RWPE1 (cell line): ENCODE measurements around the gene SPATS1.

Experiments used
- CTCF ChIA-PET: fragments of 350-600 bp; sonication (Branson Sonifier 250); formaldehyde crosslinking; extraction: SDS; loops from one replicate; lab custom pipeline; 2021; lab: Yijun Ruan, JAX
- POLR2A ChIA-PET: fragments of 400-600 bp; formaldehyde crosslinking; extraction: SDS; loops from one replicate; lab custom pipeline; 2020; ENCODE audit warnings: antibody characterized with exemption; ENCODE audit not compliant: low non-redundant PET; lab: Yijun Ruan, JAX
- DNase-seq: peaks from one replicate; pipeline ENCODE4 v3.0.0; 2012; ENCODE audit warnings: low spot score
- H3K27ac ChIP-seq: fragments of 450-650 bp; 2 replicates; pipeline ENCODE4 v1.5.1; 2017
- TF ChIP-seq, protein P1 (sequence below): fragments of 450-650 bp; conservative IDR thresholded peaks from 2 replicates; pipeline ENCODE4 v1.5.1; 2017; ENCODE audit warnings: low read depth, mild to moderate bottlenecking

Gene SPATS1

DNA sequence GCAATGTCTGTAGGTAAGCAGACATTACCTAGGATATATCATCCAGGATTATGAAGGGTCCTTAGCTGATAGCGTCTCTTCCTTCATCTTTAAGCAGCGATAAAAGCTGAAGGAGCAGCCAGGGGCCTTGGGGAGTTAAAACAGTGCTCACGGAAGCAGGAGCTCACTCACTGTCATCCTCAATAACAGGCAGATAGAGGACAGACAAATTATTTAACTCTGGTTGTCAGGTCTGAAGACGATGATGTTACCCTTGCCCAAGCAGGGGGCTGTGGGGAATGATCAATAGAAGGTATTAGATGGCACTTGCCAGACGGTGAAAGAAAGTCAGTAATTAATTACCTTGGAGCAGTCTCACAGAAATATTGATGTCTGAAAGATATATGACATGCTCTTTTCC lies 12.6 kb upstream of the SPATS1 start:
- CTCF ChIA-PET = interaction anchor here (0.5 kb wide), 1 partner anchor 33 kb away, joined by 3 read pairs; no protein-coding TSS in a partner anchor
- POLR2A ChIA-PET = no interaction called here
- no peak for DNase-seq
- TF ChIP-seq, protein P1, sequence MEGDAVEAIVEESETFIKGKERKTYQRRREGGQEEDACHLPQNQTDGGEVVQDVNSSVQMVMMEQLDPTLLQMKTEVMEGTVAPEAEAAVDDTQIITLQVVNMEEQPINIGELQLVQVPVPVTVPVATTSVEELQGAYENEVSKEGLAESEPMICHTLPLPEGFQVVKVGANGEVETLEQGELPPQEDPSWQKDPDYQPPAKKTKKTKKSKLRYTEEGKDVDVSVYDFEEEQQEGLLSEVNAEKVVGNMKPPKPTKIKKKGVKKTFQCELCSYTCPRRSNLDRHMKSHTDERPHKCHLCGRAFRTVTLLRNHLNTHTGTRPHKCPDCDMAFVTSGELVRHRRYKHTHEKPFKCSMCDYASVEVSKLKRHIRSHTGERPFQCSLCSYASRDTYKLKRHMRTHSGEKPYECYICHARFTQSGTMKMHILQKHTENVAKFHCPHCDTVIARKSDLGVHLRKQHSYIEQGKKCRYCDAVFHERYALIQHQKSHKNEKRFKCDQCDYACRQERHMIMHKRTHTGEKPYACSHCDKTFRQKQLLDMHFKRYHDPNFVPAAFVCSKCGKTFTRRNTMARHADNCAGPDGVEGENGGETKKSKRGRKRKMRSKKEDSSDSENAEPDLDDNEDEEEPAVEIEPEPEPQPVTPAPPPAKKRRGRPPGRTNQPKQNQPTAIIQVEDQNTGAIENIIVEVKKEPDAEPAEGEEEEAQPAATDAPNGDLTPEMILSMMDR = no peak
- no peak overlapping the region for H3K27ac ChIP-seq

DNA sequence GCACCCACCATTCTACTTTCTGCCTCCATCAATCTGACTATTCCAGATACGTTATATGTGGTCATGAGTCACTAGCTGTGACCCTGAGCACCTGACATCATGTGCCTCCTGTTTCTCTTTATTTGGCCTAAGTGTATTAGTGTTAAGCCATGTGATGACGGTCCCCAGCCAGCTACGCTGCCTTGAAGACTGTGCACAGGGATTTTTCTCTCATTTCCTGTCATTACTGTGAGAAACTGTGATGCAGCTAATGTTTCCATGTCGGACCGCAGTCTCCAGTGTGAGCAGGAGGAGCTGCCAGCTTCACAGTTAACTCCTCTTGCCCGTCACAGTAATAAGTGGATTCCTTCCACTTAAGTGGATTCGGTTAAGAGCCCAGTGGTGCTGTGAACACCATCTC lies 9.9 kb upstream of the SPATS1 start:
- DNase-seq = no peak
- H3K27ac ChIP-seq = no peak overlapping the region
- ChIA-PET POLR2A (no interaction called here), CTCF (interaction anchor here (0.9 to 1.5 kb wide), 4 partner anchors 20 to 64 kb away, joined by 3 read pairs; partner anchors contain the start of gene AARS2)
- TF ChIP-seq, protein P1 = no peak

DNA sequence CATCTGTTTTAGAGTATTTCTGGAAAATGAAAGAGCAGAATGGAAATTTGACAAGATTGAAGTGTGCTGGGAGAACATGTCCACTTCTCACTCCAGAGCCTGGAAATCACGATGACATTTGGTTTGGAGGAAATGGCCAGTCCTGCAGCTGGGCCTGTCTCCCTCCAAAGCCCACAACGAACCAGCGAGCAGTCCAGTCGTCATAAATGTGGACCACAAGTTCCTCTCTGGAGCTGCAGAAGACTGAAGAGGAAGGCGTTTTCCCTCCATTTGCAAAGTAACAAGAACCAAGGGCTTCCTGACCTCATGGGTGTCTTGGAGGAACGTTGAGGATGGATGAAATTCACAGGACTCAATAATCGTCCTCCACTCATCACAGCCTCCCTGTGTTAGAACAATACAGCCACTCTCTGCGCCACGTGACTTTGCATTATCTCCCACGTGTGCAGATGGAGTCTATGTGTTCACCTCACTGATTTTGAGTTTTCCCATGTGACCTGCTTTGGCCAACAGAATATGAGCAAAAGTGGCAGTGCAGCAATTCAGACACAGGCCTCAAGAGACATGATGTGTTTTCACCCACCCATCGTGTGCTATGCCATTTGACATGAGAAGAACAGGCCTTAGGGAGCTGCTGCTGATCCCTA lies 9.1 kb upstream of the SPATS1 start:
- CTCF ChIA-PET = interaction anchor here (0.6 to 1.5 kb wide), 5 partner anchors 20 to 1186 kb away, joined by 3 to 4 read pairs (median 3); partner anchors contain the start of gene AARS2
- H3K27ac ChIP-seq = no peak overlapping the region
- TF ChIP-seq, protein P1 = no peak
- POLR2A ChIA-PET = no interaction called here
- no peak for DNase-seq

DNA sequence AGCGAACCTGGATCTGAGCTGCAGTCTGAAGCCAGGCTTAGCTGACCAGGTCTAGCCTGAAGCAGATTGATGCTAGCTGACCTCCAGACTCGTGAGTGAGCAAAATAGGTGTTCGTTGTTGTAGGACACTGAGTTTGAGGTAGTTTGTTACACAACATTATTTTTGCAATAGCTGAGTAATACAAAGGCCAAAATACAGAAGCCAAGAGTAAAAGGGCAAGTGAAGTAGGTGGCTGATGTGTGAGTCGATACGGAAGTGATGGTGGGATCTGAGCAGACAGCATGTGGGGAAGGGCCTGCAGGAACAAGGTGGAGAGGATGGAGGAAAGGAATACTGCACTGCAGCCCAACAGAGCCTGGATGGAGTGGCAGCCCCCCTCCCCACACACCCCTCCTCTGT lies 8.5 kb upstream of the SPATS1 start:
- H3K27ac ChIP-seq = no peak overlapping the region
- ChIA-PET CTCF (interaction anchor here (1.5 kb wide), 1 partner anchor 21 kb away, joined by 3 read pairs; the partner anchor contains the start of gene AARS2), POLR2A (no interaction called here)
- TF ChIP-seq, protein P1 = no peak
- DNase-seq = no peak

DNA sequence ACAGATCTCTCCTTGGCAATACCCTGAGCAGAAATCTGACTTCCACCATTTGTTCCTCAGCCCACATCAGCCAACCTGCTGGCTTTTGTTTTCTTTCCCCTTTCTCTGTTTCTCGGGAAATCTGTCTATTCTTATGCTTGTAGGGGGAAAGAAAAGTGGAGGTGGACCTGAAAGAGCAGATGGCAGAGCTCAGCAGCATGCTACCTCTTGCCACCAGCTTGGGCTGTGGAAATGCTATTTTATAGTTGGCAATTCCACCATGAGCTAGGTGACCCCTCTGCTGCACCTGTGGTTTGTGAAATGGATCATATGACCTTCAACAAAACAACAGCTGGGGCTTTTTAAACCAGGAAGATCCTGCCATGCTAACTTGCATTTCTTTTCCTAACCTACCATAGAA lies 6.8 kb upstream of the SPATS1 start:
- no peak overlapping the region for H3K27ac ChIP-seq
- POLR2A ChIA-PET = no interaction called here
- DNase-seq = no peak
- TF ChIP-seq, protein P1 = no peak
- CTCF ChIA-PET = interaction anchor here (0.7 kb wide), 1 partner anchor 73 kb away, joined by 3 read pairs; no protein-coding TSS in a partner anchor

DNA sequence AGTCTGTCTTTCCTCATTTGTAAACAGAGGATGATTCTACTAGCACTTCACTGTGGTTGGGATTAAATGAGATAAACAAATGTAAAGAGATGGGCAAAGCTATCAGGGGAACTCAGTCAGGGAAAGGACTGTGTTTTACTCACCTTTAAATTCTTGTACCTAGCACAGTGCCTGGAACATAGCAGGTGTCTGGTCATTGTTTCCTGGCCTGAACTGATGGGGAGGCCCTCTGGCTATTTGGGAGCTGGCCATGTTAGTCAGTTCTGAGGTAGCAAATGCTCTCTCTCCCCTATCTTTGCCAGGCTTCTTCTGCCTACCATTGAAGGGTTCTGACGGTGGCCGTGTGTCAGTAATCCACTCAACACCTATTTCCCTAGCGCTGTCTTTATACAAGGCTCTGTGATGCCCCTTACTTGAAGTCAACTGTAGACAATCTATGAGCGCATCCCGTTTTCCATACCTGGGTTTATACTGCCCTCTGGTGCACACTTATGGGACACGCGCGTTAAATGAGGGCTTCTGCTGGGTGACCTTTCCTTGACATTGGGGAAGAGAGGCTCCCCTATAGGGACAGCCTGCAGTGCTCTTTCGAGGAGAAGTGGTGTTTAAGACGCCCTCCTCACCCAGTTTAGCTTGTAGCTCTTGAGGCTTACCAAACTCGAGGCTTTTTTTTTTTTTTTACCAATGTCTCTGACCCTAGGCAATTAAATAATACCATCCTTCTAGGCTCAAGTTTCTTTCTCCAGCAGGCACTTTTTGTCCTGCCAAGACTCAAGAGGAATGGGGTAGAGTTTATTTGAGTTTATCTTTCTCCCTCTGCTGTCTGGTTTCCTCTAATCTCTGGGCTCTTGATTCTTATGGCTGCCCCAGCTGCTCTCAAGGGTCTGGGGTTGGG lies 4.0 kb upstream of the SPATS1 start:
- ChIA-PET CTCF (interaction anchor here (0.9 to 3.2 kb wide), 8 partner anchors 30 to 242 kb away, joined by 3 to 48 read pairs (median 4); partner anchors contain the start of genes NFKBIE and TMEM151B), POLR2A (no interaction called here)
- TF ChIP-seq, protein P1 = peak; percentile 78
- H3K27ac ChIP-seq = no peak overlapping the region
- DNase-seq = peak; percentile 52
